Loucy (cell line): ENCODE data around the gene TOR1B.

Experiments used
- CTCF ChIP-seq: fragments of 200-600 bp; sonication (generic); conservative IDR thresholded peaks from 2 replicates; pipeline ENCODE4 v1.5.1; 2014; ENCODE audit warnings: mild to moderate bottlenecking, antibody characterized with exemption, low read length
- EZH2phosphoT487 ChIP-seq: fragments of 200-600 bp; IDR thresholded peaks from 2 replicates; pipeline ENCODE4 v1.6.1; 2018; ENCODE audit warnings: antibody characterized with exemption, mild to moderate bottlenecking, moderate library complexity, borderline replicate concordance

GRCh38 chr9:129778469-129778868 is 24.5 kb upstream of the TOR1B start:
- no peak for TF ChIP-seq CTCF
- TF ChIP-seq EZH2phosphoT487 = no peak
